MCF 10A (cell line): Measurements from ENCODE around the gene SLC38A8. TPM values are rescaled to one million over a fixed set of nuclear protein-coding genes. Genes with fewer than 3 reads are reported as not detected.

ENCODE experiments used
- BruUV-seq: library from RNA; stranded (reverse); fragments of 400-500 nt; replicated peaks from 2 replicates; lab custom pipeline; 2021; lab: Mats Ljungman, UMichigan
- CTCF ChIA-PET: fragments of 300-600 bp; sonication (Branson Sonifier 250); formaldehyde crosslinking; extraction: SDS; loops from one replicate; lab custom pipeline; 2021; ENCODE audit warnings: antibody characterized with exemption, inconsistent platforms; lab: Yijun Ruan, JAX
- POLR2A ChIA-PET: fragments of 300-600, 350-650 bp; sonication (Branson Sonifier 250); formaldehyde crosslinking; extraction: SDS; loops from one replicate; lab custom pipeline; 2020; ENCODE audit warnings: antibody characterized with exemption, inconsistent platforms; lab: Yijun Ruan, JAX
- DNase-seq: peaks from one replicate; pipeline ENCODE4 v3.0.0-alpha.2; 2018; ENCODE audit not compliant: unreplicated experiment
- H3K27ac Mint-ChIP-seq: one replicate; pipeline ENCODE4 v1.8.0; 2022; ENCODE audit warnings: mild to moderate bottlenecking, low read depth, mixed read lengths; ENCODE audit not compliant: unreplicated experiment
- H3K27me3 Mint-ChIP-seq: one replicate; pipeline ENCODE4 v1.8.0; 2022; ENCODE audit warnings: mixed read lengths; ENCODE audit not compliant: insufficient read depth, unreplicated experiment
- H3K36me3 Mint-ChIP-seq: one replicate; pipeline ENCODE4 v1.8.0; 2022; ENCODE audit warnings: mild to moderate bottlenecking, moderate library complexity, mixed read lengths; ENCODE audit not compliant: insufficient read depth, unreplicated experiment
- H3K4me1 Mint-ChIP-seq: one replicate; pipeline ENCODE4 v1.8.0; 2022; ENCODE audit warnings: mixed read lengths; ENCODE audit not compliant: insufficient read depth, unreplicated experiment
- H3K4me3 Mint-ChIP-seq: one replicate; pipeline ENCODE4 v1.8.0; 2022; ENCODE audit warnings: mild to moderate bottlenecking, moderate library complexity, mixed read lengths; ENCODE audit not compliant: unreplicated experiment
- H3K9me3 Mint-ChIP-seq: one replicate; pipeline ENCODE4 v1.8.0; 2022; ENCODE audit warnings: mixed read lengths; ENCODE audit not compliant: unreplicated experiment
- intact Hi-C: fragments of 100-400 bp; cut with micrococcal nuclease; formaldehyde crosslinking; loops from 2 replicates; pipeline ENCODE4 v1.14.1; 2022
- total RNA-seq: library from RNA; stranded (reverse); gene quantifications from 2 replicates; pipeline ENCODE4 v1.2.3, GENCODE V29; 2022
- TF ChIP-seq, protein P1 (sequence below): fragments of 200-600 bp; IDR thresholded peaks from one replicate; pipeline ENCODE4 v1.8.0; 2022; ENCODE audit warnings: antibody characterized with exemption, mild to moderate bottlenecking; ENCODE audit not compliant: unreplicated experiment

SLC38A8 gene
- total RNA-seq, 1 experiment from 2014 or later = not detected

DNA sequence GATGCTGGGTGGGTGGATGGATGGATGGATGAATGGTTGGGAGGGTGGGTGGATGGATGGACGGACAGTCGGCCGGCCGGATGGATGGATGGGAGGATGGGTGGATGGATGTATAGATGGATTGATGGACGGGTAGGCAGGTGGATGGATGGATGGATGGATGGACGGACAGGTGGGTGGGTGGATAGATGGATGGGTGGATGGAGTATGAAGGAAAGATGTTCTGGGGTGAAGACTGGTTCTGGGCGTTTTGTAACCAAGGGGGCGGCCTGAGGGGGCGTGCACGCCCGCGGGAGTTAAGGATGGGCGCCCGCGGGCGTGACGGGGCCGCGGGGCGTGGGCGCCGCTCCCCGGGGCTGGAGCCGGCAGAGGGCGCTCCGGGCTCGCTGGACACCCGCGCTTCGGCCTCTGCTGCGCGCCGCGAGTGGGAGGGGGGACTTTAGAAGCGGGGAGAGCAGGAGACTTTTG lies 74.7 kb downstream of the SLC38A8 start, which contains the start of gene NECAB2:
TSS of gene NECAB2 (plus strand) at position 407 of the 468 bp plus-strand sequence. CDS start 405 bp downstream, outside the sequence.
- intact Hi-C loops = loop anchor here (1.0 kb wide), 1 partner anchor 97 kb away; no protein-coding TSS in a partner anchor
- BruUV-seq = no TSS peak
- peaks cover 10% of the 10 kb centered on the region for H3K27me3 Mint-ChIP-seq
- CTCF ChIA-PET = no interaction called here
- H3K9me3 Mint-ChIP-seq = no peaks in the 10 kb centered on the region
- peaks cover 6% of the 10 kb centered on the region for H3K4me1 Mint-ChIP-seq
- H3K36me3 Mint-ChIP-seq = peaks cover 7% of the 10 kb centered on the region
- POLR2A ChIA-PET = no interaction called here
- DNase-seq = peak; percentile 23
- H3K27ac Mint-ChIP-seq = no peak within 1 kb of the TSS
- TF ChIP-seq, protein P1, sequence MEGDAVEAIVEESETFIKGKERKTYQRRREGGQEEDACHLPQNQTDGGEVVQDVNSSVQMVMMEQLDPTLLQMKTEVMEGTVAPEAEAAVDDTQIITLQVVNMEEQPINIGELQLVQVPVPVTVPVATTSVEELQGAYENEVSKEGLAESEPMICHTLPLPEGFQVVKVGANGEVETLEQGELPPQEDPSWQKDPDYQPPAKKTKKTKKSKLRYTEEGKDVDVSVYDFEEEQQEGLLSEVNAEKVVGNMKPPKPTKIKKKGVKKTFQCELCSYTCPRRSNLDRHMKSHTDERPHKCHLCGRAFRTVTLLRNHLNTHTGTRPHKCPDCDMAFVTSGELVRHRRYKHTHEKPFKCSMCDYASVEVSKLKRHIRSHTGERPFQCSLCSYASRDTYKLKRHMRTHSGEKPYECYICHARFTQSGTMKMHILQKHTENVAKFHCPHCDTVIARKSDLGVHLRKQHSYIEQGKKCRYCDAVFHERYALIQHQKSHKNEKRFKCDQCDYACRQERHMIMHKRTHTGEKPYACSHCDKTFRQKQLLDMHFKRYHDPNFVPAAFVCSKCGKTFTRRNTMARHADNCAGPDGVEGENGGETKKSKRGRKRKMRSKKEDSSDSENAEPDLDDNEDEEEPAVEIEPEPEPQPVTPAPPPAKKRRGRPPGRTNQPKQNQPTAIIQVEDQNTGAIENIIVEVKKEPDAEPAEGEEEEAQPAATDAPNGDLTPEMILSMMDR = peak; percentile 86
- H3K4me3 Mint-ChIP-seq = peak within 1 kb of the TSS; percentile 69

DNA sequence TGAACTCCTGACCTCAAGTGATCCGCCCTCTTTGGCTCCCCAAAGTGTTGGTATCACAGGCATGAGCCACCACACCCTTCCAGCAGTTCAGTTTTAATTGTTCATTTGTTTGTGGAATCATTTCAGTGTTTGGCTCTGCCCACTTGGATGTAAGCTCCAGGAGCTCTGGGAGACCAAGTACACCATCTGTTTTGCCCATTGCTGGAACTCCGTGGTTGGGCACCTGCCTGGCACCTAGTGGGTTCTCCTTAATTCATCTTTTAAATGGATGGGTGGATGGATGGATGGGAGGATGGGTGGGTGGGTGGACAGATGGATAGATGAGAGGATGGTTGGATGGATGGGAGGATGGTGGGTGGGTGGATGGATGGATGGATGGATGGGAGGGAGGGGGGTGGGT lies 75.5 kb downstream of the SLC38A8 start:
- BruUV-seq = no TSS peak
- H3K4me1 Mint-ChIP-seq = peaks cover 6% of the 10 kb centered on the region
- intact Hi-C loops = no loop called here

DNA sequence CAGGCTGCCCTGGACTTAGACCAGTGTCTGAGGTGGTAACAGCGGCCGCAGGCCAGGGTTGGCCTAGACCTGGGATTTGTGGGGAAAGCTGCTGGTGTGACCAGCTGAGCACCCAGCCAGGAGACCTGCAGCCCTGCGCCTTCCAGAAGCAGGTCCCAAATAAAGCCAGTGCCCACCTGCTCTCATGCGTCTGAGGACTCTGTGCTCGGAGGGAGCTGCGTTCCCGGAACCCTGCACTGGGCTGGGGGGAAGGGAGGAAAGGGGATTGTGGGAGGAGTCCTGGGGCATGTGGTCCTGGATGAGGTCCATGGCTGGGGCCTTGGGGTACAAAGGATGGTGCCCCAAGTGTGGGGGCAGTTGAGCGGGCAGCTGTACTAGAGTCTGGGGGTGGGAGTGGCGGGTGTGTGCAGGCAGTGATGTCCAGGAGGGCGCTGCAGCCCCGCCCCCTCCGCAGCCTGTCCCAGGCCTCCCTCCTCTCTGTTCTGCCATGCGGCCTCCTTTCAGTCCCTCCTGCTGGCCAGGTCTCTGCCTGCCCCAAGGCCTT lies 76.4 kb downstream of the SLC38A8 start:
- Mint-ChIP-seq H3K9me3 (no peaks in the 10 kb centered on the region), H3K4me3 (no peak overlapping the region), H3K4me1 (peaks cover 6% of the 10 kb centered on the region), H3K27me3 (peaks cover 10% of the 10 kb centered on the region), H3K36me3 (peaks cover 7% of the 10 kb centered on the region), H3K27ac (no peak overlapping the region)
- CTCF ChIA-PET = interaction anchor here (0.6 to 14.7 kb wide), 10 partner anchors 9 to 114 kb away, joined by 3 to 220 read pairs (median 3); no protein-coding TSS in a partner anchor
- DNase-seq = no peak
- intact Hi-C loops = no loop called here
- TF ChIP-seq, protein P1 = no peak
- BruUV-seq = no TSS peak
- POLR2A ChIA-PET = interaction anchor here (0.7 kb wide), 1 partner anchor 87 kb away, joined by 3 read pairs; no protein-coding TSS in a partner anchor

More for the DNA sequence above, 75.5 kb downstream of the SLC38A8 start:
- CTCF ChIA-PET = interaction anchor here (0.7 to 14.7 kb wide), 11 partner anchors 11 to 125 kb away, joined by 3 to 220 read pairs (median 4); no protein-coding TSS in a partner anchor
- Mint-ChIP-seq H3K36me3 (peaks cover 7% of the 10 kb centered on the region), H3K9me3 (no peaks in the 10 kb centered on the region), H3K27me3 (peaks cover 10% of the 10 kb centered on the region), H3K27ac (no peak overlapping the region), H3K4me3 (no peak overlapping the region)
- no peak for DNase-seq
- TF ChIP-seq, protein P1 = no peak
- POLR2A ChIA-PET = no interaction called here

DNA sequence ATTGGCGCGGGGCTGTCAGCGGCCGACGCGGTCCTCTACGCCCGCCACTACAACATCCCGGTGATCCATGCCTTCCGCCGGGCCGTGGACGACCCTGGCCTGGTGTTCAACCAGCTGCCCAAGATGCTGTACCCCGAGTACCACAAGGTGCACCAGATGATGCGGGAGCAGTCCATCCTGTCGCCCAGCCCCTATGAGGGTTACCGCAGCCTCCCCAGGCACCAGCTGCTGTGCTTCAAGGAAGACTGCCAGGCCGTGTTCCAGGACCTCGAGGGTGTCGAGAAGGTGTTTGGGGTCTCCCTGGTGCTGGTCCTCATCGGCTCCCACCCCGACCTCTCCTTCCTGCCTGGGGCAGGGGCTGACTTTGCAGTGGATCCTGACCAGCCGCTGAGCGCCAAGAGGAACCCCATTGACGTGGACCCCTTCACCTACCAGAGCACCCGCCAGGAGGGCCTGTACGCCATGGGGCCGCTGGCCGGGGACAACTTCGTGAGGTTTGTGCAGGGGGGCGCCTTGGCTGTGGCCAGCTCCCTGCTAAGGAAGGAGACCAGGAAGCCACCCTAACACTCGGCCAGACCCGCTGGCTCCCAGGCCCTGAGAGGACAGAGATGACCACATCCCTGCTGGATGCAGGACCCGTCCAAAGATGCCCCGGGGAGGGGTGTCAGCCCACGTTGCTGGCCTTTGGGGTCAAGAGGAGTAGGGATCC lies 77.0 kb downstream of the SLC38A8 start:
- intact Hi-C loops = no loop called here
- TF ChIP-seq, protein P1 = no peak
- H3K36me3 Mint-ChIP-seq = peaks cover 7% of the 10 kb centered on the region
- no peak for DNase-seq
- no peaks in the 10 kb centered on the region for H3K9me3 Mint-ChIP-seq
- no TSS peak for BruUV-seq
- H3K4me3 Mint-ChIP-seq = no peak overlapping the region
- peaks cover 10% of the 10 kb centered on the region for H3K27me3 Mint-ChIP-seq
- H3K27ac Mint-ChIP-seq = no peak overlapping the region
- POLR2A ChIA-PET = interaction anchor here (0.7 kb wide), 1 partner anchor 88 kb away, joined by 3 read pairs; no protein-coding TSS in a partner anchor
- CTCF ChIA-PET = interaction anchor here (0.6 to 14.7 kb wide), 8 partner anchors 8 to 114 kb away, joined by 3 to 220 read pairs (median 4); no protein-coding TSS in a partner anchor
- peaks cover 6% of the 10 kb centered on the region for H3K4me1 Mint-ChIP-seq
